Activated T-cell treated with anti-CD3 and anti-CD28 coated beads for 48 hours (primary cell): ENCODE data around the gene STX11.
"Not testable (repeated sequence)": the region's sequence is repeated elsewhere in the genome, so short reads cannot be mapped to it uniquely, and the experiment has no call there.

Experiments used
- DNase-seq: peaks from one replicate; pipeline ENCODE4 v3.0.0-alpha.2; 2020; ENCODE audit warnings: low read depth

Gene STX11

GRCh38 chr6:144177726-144178125 lies 27.4 kb downstream of the STX11 start:
- DNase-seq, result no peak

- DNase-seq, result no peak
These were observed 28.0 kb downstream of the STX11 start for GRCh38 chr6:144178323-144178722.

GRCh38 chr6:144179237-144179636 lies 28.9 kb downstream of the STX11 start:
- DNase-seq, result no peak

GRCh38 chr6:144179828-144180227 lies 29.5 kb downstream of the STX11 start:
- no peak for DNase-seq

- not testable (repeated sequence) for DNase-seq
These were observed 30.0 kb downstream of the STX11 start for GRCh38 chr6:144180354-144180753.

GRCh38 chr6:144181639-144182038 lies 31.3 kb downstream of the STX11 start:
- no peak for DNase-seq

- DNase-seq, result not testable (repeated sequence)
These were observed 33.9 kb downstream of the STX11 start for GRCh38 chr6:144184186-144184585.

- DNase-seq, result no peak
These were observed 35.0 kb downstream of the STX11 start for GRCh38 chr6:144185133-144185836.

GRCh38 chr6:144186817-144187625 lies 36.7 kb downstream of the STX11 start:
- DNase-seq, result no peak

- no peak for DNase-seq
These were observed 39.0 kb downstream of the STX11 start for GRCh38 chr6:144189351-144189750.

GRCh38 chr6:144190080-144190479 lies 39.8 kb downstream of the STX11 start:
- DNase-seq, result no peak

- DNase-seq, result no peak
These were observed 40.3 kb downstream of the STX11 start for GRCh38 chr6:144190593-144190992.

GRCh38 chr6:144193181-144193580 lies 42.9 kb downstream of the STX11 start:
- DNase-seq, result no peak

- DNase-seq, result no peak
These were observed 44.0 kb downstream of the STX11 start for GRCh38 chr6:144194293-144194810.

GRCh38 chr6:144195671-144196270 lies 45.5 kb downstream of the STX11 start:
- DNase-seq, result no peak

- DNase-seq, result no peak
These were observed 47.6 kb downstream of the STX11 start for GRCh38 chr6:144197919-144198318.

GRCh38 chr6:144202879-144203468 lies 52.7 kb downstream of the STX11 start:
- DNase-seq, result no peak

- DNase-seq, result no peak
These were observed 60.8 kb downstream of the STX11 start for GRCh38 chr6:144211160-144211559.

- DNase-seq, result no peak
These were observed 63.0 kb downstream of the STX11 start for GRCh38 chr6:144213315-144213714.

GRCh38 chr6:144214029-144214428 lies 63.7 kb downstream of the STX11 start:
- DNase-seq, result no peak

- DNase-seq, result no peak
These were observed 64.5 kb downstream of the STX11 start for GRCh38 chr6:144214622-144215401.
